Measurements from ENCODE around the gene DYNLL2. TPM values are rescaled to one million over a fixed set of nuclear protein-coding genes. Genes with fewer than 3 reads are reported as not detected.
A peak's percentile ranks its signal among the peaks of the same experiment; 100 is the strongest.

DYNLL2 gene
- 47.3 TPM for polyA plus RNA-seq (2012; ENCODE audit: insufficient read length, low read depth)

DNA sequence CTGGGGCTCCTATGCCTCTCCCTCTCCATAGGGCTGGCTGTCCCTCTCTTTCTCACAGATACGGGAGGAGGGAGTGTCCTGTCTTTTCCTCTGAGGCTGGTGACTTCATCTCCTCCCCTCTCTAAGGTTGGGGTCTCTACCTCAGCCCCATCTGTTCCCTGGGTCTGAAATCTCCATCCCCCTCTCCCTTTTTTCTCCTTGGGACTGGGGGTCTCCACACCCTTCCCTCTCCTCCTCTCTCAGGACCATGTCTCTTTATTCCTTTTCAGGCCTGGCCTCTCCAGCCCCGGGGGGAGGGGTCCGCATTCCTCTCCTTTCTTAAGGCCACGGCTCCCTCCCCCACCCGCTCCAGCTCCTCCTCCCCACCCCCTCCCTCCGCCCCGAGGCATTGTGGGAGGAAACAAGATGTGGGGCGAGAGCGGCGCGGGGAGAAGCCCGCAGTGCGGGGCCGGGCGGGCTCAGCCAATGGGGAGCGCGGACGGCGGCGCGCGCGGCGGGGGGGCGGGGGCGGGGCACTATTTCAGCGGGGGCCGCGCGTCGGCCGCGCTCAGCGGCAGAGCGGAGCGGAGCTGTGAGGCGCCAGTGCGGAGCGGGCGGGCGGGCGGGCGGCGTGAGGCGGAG is at the start of gene DYNLL2:
TSS of gene DYNLL2 (plus strand) at position 550 of the 621 bp plus-strand sequence. CDS start 3,672 bp downstream, outside the sequence.
- peak; percentile 44 for TF ChIP-seq FOXP2 (optimal IDR thresholded peaks at IDR 0.05; ENCODE audit: borderline replicate concordance, extremely low read depth, extremely low read length, insufficient read depth)
- TF ChIP-seq SIN3A (IDR thresholded peaks at IDR 0.05; ENCODE audit: borderline replicate concordance, insufficient read depth, low read length): no peak
- 0 out of 2 replicates have a peak, but pooled peaks have one; percentile 45 for TF ChIP-seq TAF1 (IDR thresholded peaks at IDR 0.05; ENCODE audit: borderline replicate concordance, insufficient read depth, low read length)
- peak; percentile 33; the same call in 1 of the 2 replicates for TF ChIP-seq POLR2AphosphoS5 (IDR thresholded peaks at IDR 0.05; ENCODE audit: low read depth, low read length)
- TF ChIP-seq, protein P1, sequence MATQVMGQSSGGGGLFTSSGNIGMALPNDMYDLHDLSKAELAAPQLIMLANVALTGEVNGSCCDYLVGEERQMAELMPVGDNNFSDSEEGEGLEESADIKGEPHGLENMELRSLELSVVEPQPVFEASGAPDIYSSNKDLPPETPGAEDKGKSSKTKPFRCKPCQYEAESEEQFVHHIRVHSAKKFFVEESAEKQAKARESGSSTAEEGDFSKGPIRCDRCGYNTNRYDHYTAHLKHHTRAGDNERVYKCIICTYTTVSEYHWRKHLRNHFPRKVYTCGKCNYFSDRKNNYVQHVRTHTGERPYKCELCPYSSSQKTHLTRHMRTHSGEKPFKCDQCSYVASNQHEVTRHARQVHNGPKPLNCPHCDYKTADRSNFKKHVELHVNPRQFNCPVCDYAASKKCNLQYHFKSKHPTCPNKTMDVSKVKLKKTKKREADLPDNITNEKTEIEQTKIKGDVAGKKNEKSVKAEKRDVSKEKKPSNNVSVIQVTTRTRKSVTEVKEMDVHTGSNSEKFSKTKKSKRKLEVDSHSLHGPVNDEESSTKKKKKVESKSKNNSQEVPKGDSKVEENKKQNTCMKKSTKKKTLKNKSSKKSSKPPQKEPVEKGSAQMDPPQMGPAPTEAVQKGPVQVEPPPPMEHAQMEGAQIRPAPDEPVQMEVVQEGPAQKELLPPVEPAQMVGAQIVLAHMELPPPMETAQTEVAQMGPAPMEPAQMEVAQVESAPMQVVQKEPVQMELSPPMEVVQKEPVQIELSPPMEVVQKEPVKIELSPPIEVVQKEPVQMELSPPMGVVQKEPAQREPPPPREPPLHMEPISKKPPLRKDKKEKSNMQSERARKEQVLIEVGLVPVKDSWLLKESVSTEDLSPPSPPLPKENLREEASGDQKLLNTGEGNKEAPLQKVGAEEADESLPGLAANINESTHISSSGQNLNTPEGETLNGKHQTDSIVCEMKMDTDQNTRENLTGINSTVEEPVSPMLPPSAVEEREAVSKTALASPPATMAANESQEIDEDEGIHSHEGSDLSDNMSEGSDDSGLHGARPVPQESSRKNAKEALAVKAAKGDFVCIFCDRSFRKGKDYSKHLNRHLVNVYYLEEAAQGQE (IDR thresholded peaks at IDR 0.05; ENCODE audit: insufficient read depth in 1 of 2, low read depth in 2 of 2, low read length in 2 of 2): no peak

DNA sequence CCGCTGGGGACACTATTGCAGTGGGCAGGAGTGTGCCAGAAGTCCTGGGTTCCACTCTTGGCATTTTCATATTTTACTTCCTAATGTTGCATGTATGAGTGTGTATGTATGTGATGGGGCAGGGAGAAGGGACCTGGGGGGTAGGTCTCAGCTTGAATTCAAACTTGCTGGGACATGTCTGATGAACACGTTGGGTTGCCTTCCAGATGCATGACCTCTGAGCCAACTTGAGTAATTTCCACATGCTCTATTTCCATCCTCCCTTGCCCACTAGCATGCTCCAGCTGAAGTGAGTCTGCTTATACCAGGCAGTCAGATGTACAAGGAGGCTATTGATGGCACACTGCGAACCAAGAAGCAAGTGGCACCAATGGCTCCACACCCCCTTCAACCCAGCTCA is 43.2 kb upstream of the DYNLL2 start:
- TF ChIP-seq TAF1 (IDR thresholded peaks at IDR 0.05; ENCODE audit: borderline replicate concordance, insufficient read depth, low read length): no peak
- no peak for TF ChIP-seq POLR2AphosphoS5 (IDR thresholded peaks at IDR 0.05; ENCODE audit: low read depth, low read length)
- no peak for TF ChIP-seq FOXP2 (optimal IDR thresholded peaks at IDR 0.05; ENCODE audit: borderline replicate concordance, extremely low read depth, extremely low read length, insufficient read depth)
- TF ChIP-seq, protein P1 (IDR thresholded peaks at IDR 0.05; ENCODE audit: insufficient read depth in 1 of 2, low read depth in 2 of 2, low read length in 2 of 2): no peak
- TF ChIP-seq SIN3A (IDR thresholded peaks at IDR 0.05; ENCODE audit: borderline replicate concordance, insufficient read depth, low read length): no peak

- TF ChIP-seq, protein P1 (IDR thresholded peaks at IDR 0.05; ENCODE audit: insufficient read depth in 1 of 2, low read depth in 2 of 2, low read length in 2 of 2): no peak
- no peak for TF ChIP-seq TAF1 (IDR thresholded peaks at IDR 0.05; ENCODE audit: borderline replicate concordance, insufficient read depth, low read length)
- no peak for TF ChIP-seq FOXP2 (optimal IDR thresholded peaks at IDR 0.05; ENCODE audit: borderline replicate concordance, extremely low read depth, extremely low read length, insufficient read depth)
- TF ChIP-seq SIN3A (IDR thresholded peaks at IDR 0.05; ENCODE audit: borderline replicate concordance, insufficient read depth, low read length): no peak
- no peak for TF ChIP-seq POLR2AphosphoS5 (IDR thresholded peaks at IDR 0.05; ENCODE audit: low read depth, low read length)
Observed at GRCh38 chr17:58040386-58040785, 42.8 kb upstream of the DYNLL2 start.

- no peak for TF ChIP-seq FOXP2 (optimal IDR thresholded peaks at IDR 0.05; ENCODE audit: borderline replicate concordance, extremely low read depth, extremely low read length, insufficient read depth)
- no peak for TF ChIP-seq SIN3A (IDR thresholded peaks at IDR 0.05; ENCODE audit: borderline replicate concordance, insufficient read depth, low read length)
- no peak for TF ChIP-seq POLR2AphosphoS5 (IDR thresholded peaks at IDR 0.05; ENCODE audit: low read depth, low read length)
- TF ChIP-seq, protein P1 (IDR thresholded peaks at IDR 0.05; ENCODE audit: insufficient read depth in 1 of 2, low read depth in 2 of 2, low read length in 2 of 2): no peak
- TF ChIP-seq TAF1 (IDR thresholded peaks at IDR 0.05; ENCODE audit: borderline replicate concordance, insufficient read depth, low read length): no peak
Observed at GRCh38 chr17:58041161-58041560, 42.1 kb upstream of the DYNLL2 start.
